Common myeloid progenitor, CD34-positive (primary cell): ENCODE results near the gene ZWILCH.
A peak's percentile ranks its signal among the peaks of the same experiment; 100 is the strongest.
"Not testable (repeated sequence)": the region's sequence is repeated elsewhere in the genome, so short reads cannot be mapped to it uniquely, and the experiment has no call there.

ENCODE experiments used
- CTCF ChIA-PET: fragments of 350-600 bp; sonication (Branson Sonifier 250); formaldehyde crosslinking; loops from one replicate; lab custom pipeline; 2021; ENCODE audit warnings: antibody characterized with exemption; lab: Charles Lee
- POLR2A ChIA-PET: fragments of 350-600 bp; sonication (Branson Sonifier 250); formaldehyde crosslinking; loops from one replicate; lab custom pipeline; 2021; ENCODE audit warnings: antibody characterized with exemption; lab: Charles Lee
- DNase-seq, 3 donors: peaks; one replicate each; pipeline versions ENCODE4 v3.0.0 to v3.0.0-alpha.2; 2013
- H3K27ac ChIP-seq, 2 experiments: 1 replicate in 1 of 2; 2 replicates in 1 of 2; pipeline ENCODE4 v1.7.0; 2013; ENCODE audit warnings: inconsistent platforms in 2 of 2, low read length in 2 of 2, mild to moderate bottlenecking in 2 of 2, low read depth in 1 of 2, moderate library complexity in 1 of 2; ENCODE audit not compliant: severe bottlenecking in 2 of 2, insufficient read depth in 1 of 2, poor library complexity in 1 of 2
- H3K27me3 ChIP-seq, 5 experiments: replicated peaks in 2 of 5; 1 replicate in 3 of 5; 2 replicates in 2 of 5; pipeline versions ENCODE4 v1.6.1 to v1.7.0; 2013; ENCODE audit warnings: low read length in 4 of 5, mild to moderate bottlenecking in 2 of 5, moderate library complexity in 2 of 5, inconsistent platforms in 1 of 5; ENCODE audit not compliant: insufficient read depth in 5 of 5, control insufficient read depth in 4 of 5
- H3K36me3 ChIP-seq, 4 experiments: 1 replicate in 2 of 4; 2 replicates in 2 of 4; pipeline versions ENCODE4 v1.6.1 to v1.7.0; 2013; ENCODE audit warnings: low read length in 3 of 4, control low read depth in 1 of 4, mild to moderate bottlenecking in 1 of 4; ENCODE audit not compliant: control insufficient read depth in 4 of 4, insufficient read depth in 4 of 4
- H3K4me1 ChIP-seq, 4 experiments: 1 replicate in 3 of 4; 2 replicates in 1 of 4; pipeline versions ENCODE4 v1.6.1 to v1.7.1; 2013; ENCODE audit warnings: low read length in 3 of 4, mild to moderate bottlenecking in 3 of 4, control low read depth in 1 of 4, inconsistent platforms in 1 of 4, moderate library complexity in 1 of 4; ENCODE audit not compliant: control insufficient read depth in 4 of 4, insufficient read depth in 4 of 4; ENCODE audit errors: control extremely low read depth in 1 of 4
- H3K4me3 ChIP-seq, 7 experiments: 1 replicate in 4 of 7; 2 replicates in 3 of 7; pipeline versions ENCODE4 v1.5.1 to v1.7.0; 2013; ENCODE audit warnings: mild to moderate bottlenecking in 7 of 7, low read length in 6 of 7, moderate library complexity in 6 of 7, inconsistent platforms in 2 of 7, low read depth in 2 of 7, control low read depth in 1 of 7; ENCODE audit not compliant: insufficient read depth in 4 of 7, control insufficient read depth in 1 of 7; ENCODE audit errors: extremely low read depth in 1 of 7
- H3K9me3 ChIP-seq, 5 experiments: 1 replicate in 4 of 5; 2 replicates in 1 of 5; pipeline versions ENCODE4 v1.6.1 to v1.7.1; 2013; ENCODE audit warnings: low read length in 4 of 5, mild to moderate bottlenecking in 2 of 5, inconsistent platforms in 1 of 5, low read depth in 1 of 5, moderate library complexity in 1 of 5; ENCODE audit not compliant: control insufficient read depth in 4 of 5, insufficient read depth in 2 of 5; ENCODE audit errors: control extremely low read depth in 1 of 5
- WGBS: methylation state at CpG from one replicate; pipeline ENCODE4 v1.1.5; 2013; ENCODE audit not compliant: insufficient coverage; 5-methylcytosine and 5-hydroxymethylcytosine counted together

ZWILCH gene

DNA sequence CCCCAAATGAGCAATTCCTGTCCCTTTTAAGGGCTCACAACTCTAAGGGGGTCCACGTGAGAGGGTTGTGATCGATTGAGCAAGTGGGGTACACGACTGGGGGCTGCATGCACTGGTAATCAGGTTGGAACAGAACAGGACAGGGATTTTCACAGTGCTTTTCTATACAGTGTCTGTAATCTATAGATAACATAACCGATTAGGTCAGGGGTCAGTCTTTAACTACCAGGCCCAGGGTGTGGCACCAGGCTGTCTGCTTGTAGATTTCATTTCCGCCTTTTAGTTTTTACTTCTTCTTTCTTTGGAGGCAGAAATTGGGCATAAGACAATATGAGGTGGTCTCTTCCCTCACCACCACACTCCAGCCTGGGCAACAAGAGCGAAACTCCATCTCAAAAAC lies 39.8 kb upstream of the ZWILCH start:
- H3K27ac ChIP-seq, H3K4me1 ChIP-seq, DNase-seq, H3K27me3 ChIP-seq, CTCF ChIA-PET, H3K4me3 ChIP-seq, H3K9me3 ChIP-seq, H3K36me3 ChIP-seq: not testable (repeated sequence)
- no CpG with 5 or more reads among the region's 6 CpGs for WGBS
- POLR2A ChIA-PET, result interaction anchor here (0.6 kb wide), 1 partner anchor 92 kb away, joined by 3 read pairs; no protein-coding TSS in a partner anchor

- H3K4me3 ChIP-seq, H3K27me3 ChIP-seq, H3K36me3 ChIP-seq, POLR2A ChIA-PET, H3K9me3 ChIP-seq, H3K4me1 ChIP-seq, DNase-seq, H3K27ac ChIP-seq: not testable (repeated sequence)
- CTCF ChIA-PET, result interaction anchor here (0.8 kb wide), 1 partner anchor 9 kb away, joined by 4 read pairs; no protein-coding TSS in a partner anchor
- WGBS, result 95% methylated on average over 4 of the region's 11 CpGs
These were observed 37.7 kb upstream of the ZWILCH start for GRCh38 chr15:66467162-66468040.

DNA sequence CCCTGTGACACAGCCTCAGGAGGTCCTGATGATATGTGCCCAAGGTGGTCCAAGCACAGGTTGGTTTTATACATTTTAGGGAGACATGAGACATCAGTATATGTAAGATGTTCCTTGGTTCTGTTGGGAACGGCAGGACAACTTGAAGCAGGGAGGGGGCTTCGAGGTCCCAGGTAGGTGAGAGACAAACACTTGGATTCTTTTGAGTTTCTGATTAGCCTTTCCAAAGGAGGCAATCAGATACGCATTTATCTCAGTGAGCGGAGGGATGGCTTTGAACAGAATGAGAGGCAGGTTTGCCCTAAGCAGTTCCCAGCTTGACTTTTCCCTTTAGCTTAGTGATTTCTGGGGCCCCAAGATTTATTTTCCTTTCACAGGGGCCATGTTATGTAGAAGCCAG lies 34.3 kb upstream of the ZWILCH start:
- 98% methylated on average over 4 of the region's 4 CpGs for WGBS
- POLR2A ChIA-PET, DNase-seq, H3K27ac ChIP-seq, H3K36me3 ChIP-seq, H3K4me3 ChIP-seq, H3K4me1 ChIP-seq, H3K27me3 ChIP-seq, H3K9me3 ChIP-seq: not testable (repeated sequence)
- CTCF ChIA-PET, result interaction anchor here (0.7 to 1.6 kb wide), 5 partner anchors 14 to 292 kb away, joined by 3 to 5 read pairs (median 4); partner anchors contain the start of gene SNAPC5

- Histone ChIP-seq H3K4me3 (peak overlapping the region in 2 of 7 experiments; percentile 6 to 52), H3K27me3 (no peaks in the 10 kb centered on the region), H3K9me3 (no peaks in the 10 kb centered on the region), H3K27ac (no peak overlapping the region), H3K36me3 (peaks cover 0 to 4% (median 2%) of the 10 kb centered on the region in 4 experiments), H3K4me1 (peaks cover 0 to 8% (median 1%) of the 10 kb centered on the region in 4 experiments)
- CTCF ChIA-PET, result interaction anchor here (0.7 to 1.2 kb wide), 6 partner anchors 16 to 87 kb away, joined by 3 to 5 read pairs (median 4); no protein-coding TSS in a partner anchor
- WGBS, result 35% methylated on average over 6 of the region's 8 CpGs
- peak; percentile 40 to 91 (median 85) for DNase-seq
- POLR2A ChIA-PET, result interaction anchor here (0.5 to 0.6 kb wide), 3 partner anchors 181 to 938 kb away, joined by 3 to 5 read pairs (median 3); no protein-coding TSS in a partner anchor
These were observed 32.7 kb upstream of the ZWILCH start for GRCh38 chr15:66472176-66472999.

DNA sequence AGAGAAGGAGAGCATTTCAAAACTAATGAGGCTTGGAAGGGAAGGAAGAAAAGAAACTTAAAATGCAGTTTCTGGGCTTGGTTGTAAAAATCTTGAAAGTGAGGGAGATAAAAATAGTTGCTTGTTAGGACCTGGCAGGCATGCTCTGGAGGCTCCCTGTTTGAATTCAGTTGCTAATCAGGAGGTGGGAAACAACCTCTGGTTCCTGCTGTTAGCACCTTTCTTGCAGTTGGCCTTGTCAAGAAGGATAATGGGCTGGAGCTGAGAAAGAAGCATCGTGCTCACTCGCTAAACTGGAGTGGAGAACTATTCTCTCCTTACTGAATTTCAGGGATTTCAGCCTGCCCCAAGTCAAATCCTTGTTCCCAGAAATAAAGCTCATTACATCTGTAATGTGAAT lies 31.0 kb upstream of the ZWILCH start:
- Histone ChIP-seq H3K36me3 (peaks cover 0 to 4% (median 2%) of the 10 kb centered on the region in 4 experiments), H3K27me3 (no peaks in the 10 kb centered on the region), H3K27ac (no peak overlapping the region), H3K4me1 (peaks cover 0 to 8% (median 1%) of the 10 kb centered on the region in 4 experiments), H3K4me3 (no peak overlapping the region), H3K9me3 (no peaks in the 10 kb centered on the region)
- DNase-seq, result no peak
- 94% methylated on average over 2 of the region's 2 CpGs for WGBS
- ChIA-PET CTCF (no interaction called here), POLR2A (no interaction called here)

DNA sequence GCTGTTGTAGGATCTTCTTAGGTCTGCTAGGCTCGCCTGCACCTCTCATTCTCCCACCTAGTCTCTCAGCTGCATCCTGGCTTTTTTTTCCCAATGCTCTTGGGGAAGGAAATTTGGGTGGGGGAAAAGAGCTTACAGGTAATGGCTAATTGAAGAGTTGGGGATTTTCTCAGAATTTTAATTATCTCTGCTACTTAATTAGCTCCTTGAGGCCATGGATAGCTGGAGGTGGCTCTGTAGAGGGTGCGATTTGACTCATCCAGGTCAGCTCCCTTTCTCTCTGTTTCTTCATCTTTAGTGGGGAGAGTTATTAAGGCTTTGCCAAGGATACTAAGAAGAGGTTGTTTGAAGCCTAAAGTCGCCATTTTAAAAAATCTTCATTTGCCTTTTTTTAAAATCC lies 30.2 kb upstream of the ZWILCH start:
- H3K9me3 ChIP-seq, result no peaks in the 10 kb centered on the region
- CTCF ChIA-PET, result interaction anchor here (1.1 to 2.7 kb wide), 3 partner anchors 22 to 68 kb away, joined by 3 to 14 read pairs (median 4); partner anchors contain the start of gene SNAPC5
- no peak for DNase-seq
- H3K4me1 ChIP-seq, result peaks cover 0 to 8% (median 1%) of the 10 kb centered on the region in 4 experiments
- peaks cover 0 to 4% (median 2%) of the 10 kb centered on the region in 4 experiments for H3K36me3 ChIP-seq
- H3K4me3 ChIP-seq, result no peak overlapping the region
- no peak overlapping the region for H3K27ac ChIP-seq
- POLR2A ChIA-PET, result no interaction called here
- 75% methylated on average over 1 of the region's 3 CpGs for WGBS
- no peaks in the 10 kb centered on the region for H3K27me3 ChIP-seq
